Ishikawa (cell line): Measurements from ENCODE around the gene DPYSL4.
A peak's percentile ranks its signal among the peaks of the same experiment; 100 is the strongest.

Source experiments
- CEBPB ChIP-seq: IDR thresholded peaks from 2 replicates; pipeline ENCODE4 v1.6.1; 2012
- CREB1 ChIP-seq: IDR thresholded peaks from 2 replicates; pipeline ENCODE4 v1.6.1; 2012; ENCODE audit warnings: low read depth
- EGR1 ChIP-seq: IDR thresholded peaks from 2 replicates; pipeline ENCODE4 v1.6.1; 2012
- EP300 ChIP-seq: IDR thresholded peaks from 2 replicates; pipeline ENCODE4 v1.6.1; 2012; ENCODE audit warnings: borderline replicate concordance
- FOXM1 ChIP-seq: IDR thresholded peaks from 2 replicates; pipeline ENCODE4 v1.6.1; 2012; ENCODE audit warnings: low read depth, borderline replicate concordance
- NFIC ChIP-seq: IDR thresholded peaks from 2 replicates; pipeline ENCODE4 v1.6.1; 2012
- RAD21 ChIP-seq: IDR thresholded peaks from 2 replicates; pipeline ENCODE4 v1.6.1; 2012; ENCODE audit warnings: low read depth
- TAF1 ChIP-seq: IDR thresholded peaks from 2 replicates; pipeline ENCODE4 v1.6.1; 2012; ENCODE audit warnings: low read depth, mild to moderate bottlenecking
- TCF12 ChIP-seq: IDR thresholded peaks from 2 replicates; pipeline ENCODE4 v1.6.1; 2012; ENCODE audit warnings: low read depth
- TEAD4 ChIP-seq: IDR thresholded peaks from 2 replicates; pipeline ENCODE4 v1.6.1; 2012
- YY1 ChIP-seq: IDR thresholded peaks from 2 replicates; pipeline ENCODE4 v1.6.1; 2012; ENCODE audit warnings: low read depth
- ZBTB7A ChIP-seq: IDR thresholded peaks from 2 replicates; pipeline ENCODE4 v1.6.1; 2012; ENCODE audit warnings: low read depth
- TF ChIP-seq, protein P1 (sequence below): IDR thresholded peaks from 2 replicates; pipeline ENCODE4 v1.6.1; 2012
- TF ChIP-seq, protein P2 (sequence below): IDR thresholded peaks from 2 replicates; pipeline ENCODE4 v1.6.1; 2012
- TF ChIP-seq, protein P3 (sequence below): IDR thresholded peaks from 2 replicates; pipeline ENCODE4 v1.6.1; 2012; ENCODE audit warnings: low read depth, mild to moderate bottlenecking

The DPYSL4 gene

DNA sequence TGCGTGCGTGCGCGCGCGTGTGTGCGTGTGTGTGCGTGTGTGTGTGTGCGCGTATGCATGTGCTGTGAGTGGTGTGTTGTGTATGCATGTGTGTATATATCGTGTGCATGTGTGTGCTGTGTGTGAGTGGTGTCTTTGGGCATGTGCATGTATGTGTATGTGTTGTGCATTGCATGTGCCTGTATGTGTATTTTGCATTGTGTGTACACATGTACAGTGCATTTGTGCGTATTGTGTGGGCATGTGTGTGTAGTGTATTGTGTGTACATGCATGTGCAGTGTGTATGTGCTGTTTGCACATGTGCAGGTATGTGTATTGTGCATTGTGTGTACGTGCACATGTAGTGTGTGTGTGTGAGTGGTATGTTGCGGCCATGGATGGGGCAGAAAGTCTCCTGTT lies 6.0 kb upstream of the DPYSL4 start:
- TF ChIP-seq TAF1 (no peak), EP300 (no peak), RAD21 (no peak), CEBPB (no peak), YY1 (no peak), TEAD4 (no peak), TCF12 (no peak), ZBTB7A (no peak), CREB1 (no peak), FOXM1 (no peak), NFIC (no peak), EGR1 (no peak)
- TF ChIP-seq, protein P1, sequence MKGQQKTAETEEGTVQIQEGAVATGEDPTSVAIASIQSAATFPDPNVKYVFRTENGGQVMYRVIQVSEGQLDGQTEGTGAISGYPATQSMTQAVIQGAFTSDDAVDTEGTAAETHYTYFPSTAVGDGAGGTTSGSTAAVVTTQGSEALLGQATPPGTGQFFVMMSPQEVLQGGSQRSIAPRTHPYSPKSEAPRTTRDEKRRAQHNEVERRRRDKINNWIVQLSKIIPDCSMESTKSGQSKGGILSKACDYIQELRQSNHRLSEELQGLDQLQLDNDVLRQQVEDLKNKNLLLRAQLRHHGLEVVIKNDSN, result no peak
- TF ChIP-seq, protein P2, sequence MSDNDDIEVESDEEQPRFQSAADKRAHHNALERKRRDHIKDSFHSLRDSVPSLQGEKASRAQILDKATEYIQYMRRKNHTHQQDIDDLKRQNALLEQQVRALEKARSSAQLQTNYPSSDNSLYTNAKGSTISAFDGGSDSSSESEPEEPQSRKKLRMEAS, result no peak
- TF ChIP-seq, protein P3, sequence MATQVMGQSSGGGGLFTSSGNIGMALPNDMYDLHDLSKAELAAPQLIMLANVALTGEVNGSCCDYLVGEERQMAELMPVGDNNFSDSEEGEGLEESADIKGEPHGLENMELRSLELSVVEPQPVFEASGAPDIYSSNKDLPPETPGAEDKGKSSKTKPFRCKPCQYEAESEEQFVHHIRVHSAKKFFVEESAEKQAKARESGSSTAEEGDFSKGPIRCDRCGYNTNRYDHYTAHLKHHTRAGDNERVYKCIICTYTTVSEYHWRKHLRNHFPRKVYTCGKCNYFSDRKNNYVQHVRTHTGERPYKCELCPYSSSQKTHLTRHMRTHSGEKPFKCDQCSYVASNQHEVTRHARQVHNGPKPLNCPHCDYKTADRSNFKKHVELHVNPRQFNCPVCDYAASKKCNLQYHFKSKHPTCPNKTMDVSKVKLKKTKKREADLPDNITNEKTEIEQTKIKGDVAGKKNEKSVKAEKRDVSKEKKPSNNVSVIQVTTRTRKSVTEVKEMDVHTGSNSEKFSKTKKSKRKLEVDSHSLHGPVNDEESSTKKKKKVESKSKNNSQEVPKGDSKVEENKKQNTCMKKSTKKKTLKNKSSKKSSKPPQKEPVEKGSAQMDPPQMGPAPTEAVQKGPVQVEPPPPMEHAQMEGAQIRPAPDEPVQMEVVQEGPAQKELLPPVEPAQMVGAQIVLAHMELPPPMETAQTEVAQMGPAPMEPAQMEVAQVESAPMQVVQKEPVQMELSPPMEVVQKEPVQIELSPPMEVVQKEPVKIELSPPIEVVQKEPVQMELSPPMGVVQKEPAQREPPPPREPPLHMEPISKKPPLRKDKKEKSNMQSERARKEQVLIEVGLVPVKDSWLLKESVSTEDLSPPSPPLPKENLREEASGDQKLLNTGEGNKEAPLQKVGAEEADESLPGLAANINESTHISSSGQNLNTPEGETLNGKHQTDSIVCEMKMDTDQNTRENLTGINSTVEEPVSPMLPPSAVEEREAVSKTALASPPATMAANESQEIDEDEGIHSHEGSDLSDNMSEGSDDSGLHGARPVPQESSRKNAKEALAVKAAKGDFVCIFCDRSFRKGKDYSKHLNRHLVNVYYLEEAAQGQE, result no peak

DNA sequence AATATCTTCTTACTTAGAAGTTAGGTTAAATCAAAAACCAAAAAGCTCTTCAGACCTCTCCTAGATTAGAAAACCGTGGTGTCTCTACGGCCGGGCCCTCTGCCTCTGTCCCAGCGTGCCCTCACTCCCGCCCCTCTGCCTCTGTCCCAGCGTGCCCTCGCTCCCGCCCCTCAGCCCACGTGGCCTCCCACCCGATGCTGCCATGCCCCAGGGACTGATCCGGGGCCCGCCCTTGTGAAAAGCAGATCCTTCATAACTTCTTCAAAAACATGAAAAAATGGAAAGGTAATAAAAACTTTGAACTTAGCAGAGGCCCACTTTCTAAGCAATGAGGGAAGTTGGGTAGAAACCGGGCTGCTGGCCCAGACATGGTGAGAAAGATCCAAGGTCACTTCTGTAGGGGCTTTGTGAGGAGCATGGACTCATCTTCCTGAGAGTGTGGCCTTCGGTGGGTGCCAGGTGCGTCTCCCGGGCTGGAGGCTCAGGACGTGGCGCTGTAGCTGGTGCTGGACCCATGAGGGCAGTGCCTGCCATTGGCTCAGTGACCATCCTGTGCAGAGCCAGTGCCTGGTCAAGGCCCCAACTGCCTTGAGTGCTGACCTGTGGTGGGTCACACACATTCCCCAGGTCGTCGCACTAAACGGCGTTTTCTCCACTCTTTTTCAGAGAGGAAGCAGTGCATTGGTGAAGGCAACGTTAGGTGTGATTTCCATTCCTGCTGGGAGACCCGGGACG lies 4.9 kb upstream of the DPYSL4 start:
- TF ChIP-seq, protein P1, result 0 out of 2 replicates have a peak, but pooled peaks have one; percentile 8
- TF ChIP-seq, protein P2, result no peak

DNA sequence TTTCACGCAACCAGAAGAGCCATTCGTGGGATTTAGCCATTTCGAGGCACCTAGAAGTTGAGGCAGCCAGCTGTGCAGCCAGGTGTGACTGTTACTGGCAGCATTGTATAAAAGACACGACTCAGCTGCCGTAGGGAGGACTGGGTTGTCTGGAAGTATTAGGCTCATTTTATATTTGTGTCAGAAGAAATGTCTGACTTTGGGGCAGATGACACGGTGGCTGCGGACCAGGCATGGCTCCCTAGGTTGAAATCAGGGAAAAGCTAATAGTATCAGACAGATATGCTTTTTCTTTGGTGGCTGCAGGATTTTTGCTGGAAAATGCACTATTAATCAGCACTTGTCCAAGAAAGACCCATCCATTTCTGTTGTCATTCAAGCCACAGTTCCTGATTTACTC lies 4.2 kb upstream of the DPYSL4 start:
- TF ChIP-seq, protein P1, result no peak
- TF ChIP-seq TAF1, result no peak
- no peak for TF ChIP-seq RAD21
- TF ChIP-seq CEBPB, result no peak
- no peak for TF ChIP-seq NFIC
- TF ChIP-seq, protein P2, result no peak
- TF ChIP-seq CREB1, result no peak
- no peak for TF ChIP-seq EGR1
- no peak for TF ChIP-seq YY1
- no peak for TF ChIP-seq FOXM1
- TF ChIP-seq TEAD4, result no peak
- TF ChIP-seq, protein P3, result no peak
- TF ChIP-seq TCF12, result no peak
- TF ChIP-seq EP300, result no peak
- no peak for TF ChIP-seq ZBTB7A

DNA sequence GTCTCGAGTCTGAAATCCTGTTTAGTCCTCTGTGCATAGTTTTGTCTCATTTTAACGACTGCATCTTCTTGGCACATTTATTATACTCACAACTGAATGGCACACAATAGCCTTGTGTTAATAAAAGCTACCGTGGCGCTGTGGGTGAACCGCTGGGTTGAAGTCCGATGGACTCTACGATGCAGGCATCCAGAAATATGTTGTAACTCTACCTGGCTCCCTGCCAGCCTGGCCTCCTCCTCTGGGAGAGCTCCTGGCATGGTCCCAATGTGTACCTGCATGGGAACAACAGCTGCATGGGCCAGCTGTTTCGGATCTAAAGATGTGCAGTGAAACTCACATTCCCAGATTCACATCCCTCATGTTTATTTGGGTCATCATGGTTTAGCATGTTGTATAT lies 3.7 kb upstream of the DPYSL4 start:
- peak; percentile 65; the same call in 1 of the 2 replicates for TF ChIP-seq NFIC
- TF ChIP-seq, protein P3, result no peak
- TF ChIP-seq CEBPB, result peak; percentile 51; the same call in 1 of the 2 replicates
- no peak for TF ChIP-seq TEAD4
